SK-N-SH (cell line): ENCODE results near the gene RMC1.
"Not testable (repeated sequence)": the region's sequence is repeated elsewhere in the genome, so short reads cannot be mapped to it uniquely, and the experiment has no call there.

Experiments
- CHD2 ChIP-seq: fragments of 150-350 bp; IDR thresholded peaks from 2 replicates; pipeline ENCODE4 v1.6.1; 2018; ENCODE audit warnings: low read length; ENCODE audit not compliant: partially characterized antibody
- POLR2AphosphoS5 ChIP-seq: IDR thresholded peaks from 2 replicates; pipeline ENCODE4 v1.6.1; 2012; ENCODE audit warnings: low read depth, low read length
- RAD21 ChIP-seq: IDR thresholded peaks from 2 replicates; pipeline ENCODE4 v1.6.1; 2012; ENCODE audit warnings: mild to moderate bottlenecking, low read length

GRCh38 chr18:23577521-23577920 lies 74.2 kb downstream of the RMC1 start:
- not testable (repeated sequence) for TF ChIP-seq POLR2AphosphoS5, RAD21, CHD2
